ENCODE data around the gene TMPRSS7.
"Not testable (repeated sequence)": the region's sequence is repeated elsewhere in the genome, so short reads cannot be mapped to it uniquely, and the experiment has no call there.

TMPRSS7 gene

DNA sequence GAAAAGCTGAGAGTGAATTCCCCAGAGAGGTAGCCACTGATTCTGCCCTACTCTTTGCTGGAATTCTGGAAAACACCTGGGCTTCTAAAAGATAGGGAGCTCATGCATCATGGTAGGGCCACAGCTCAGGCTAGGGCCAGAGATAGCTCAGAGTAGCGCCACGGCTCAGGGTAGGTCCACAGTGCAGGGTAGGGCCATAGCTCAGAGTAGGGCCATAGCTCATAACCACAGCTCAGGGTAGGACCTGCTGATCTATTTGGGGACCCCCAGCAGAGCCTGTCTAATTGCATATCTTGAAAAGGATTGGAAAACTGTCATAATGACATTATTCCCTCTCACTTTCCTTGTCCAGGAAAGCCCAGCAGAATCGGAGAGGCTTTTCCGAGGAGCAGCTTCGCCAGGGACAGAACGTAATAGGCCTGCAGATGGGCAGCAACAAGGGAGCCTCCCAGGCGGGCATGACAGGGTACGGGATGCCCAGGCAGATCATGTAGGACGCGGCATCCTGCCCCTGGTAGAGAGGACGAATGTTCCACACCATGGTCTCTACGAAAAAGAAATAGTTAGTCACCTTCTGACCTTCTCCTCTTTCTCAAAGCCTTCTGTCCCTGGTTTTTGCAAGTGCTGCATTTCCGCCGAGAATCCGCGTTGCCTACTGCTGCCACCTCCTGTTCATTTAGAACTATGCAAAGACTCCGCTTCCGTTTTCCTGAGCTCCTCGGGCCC is 21.3 kb upstream of the TMPRSS7 start:
- DNase-seq (ENCODE audit: low read depth in 2 of 2), result peak; percentile 18 to 20

DNA sequence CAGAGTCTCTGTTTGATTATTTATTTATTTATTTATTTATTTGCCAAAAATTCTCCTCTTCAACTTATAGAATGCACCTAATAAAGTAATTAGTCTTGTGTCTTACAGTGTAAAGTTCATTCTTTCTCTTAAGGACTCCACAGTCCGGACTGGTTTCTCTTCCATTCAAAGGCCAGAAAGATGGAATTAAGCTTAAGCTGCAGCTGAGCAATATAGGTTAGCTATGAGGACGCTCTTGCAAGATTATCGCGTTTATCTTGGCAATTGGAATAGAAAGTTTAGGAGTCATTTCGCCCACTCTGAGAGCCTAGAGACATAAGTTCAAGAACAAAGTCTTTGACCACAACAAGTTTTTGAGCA is 20.8 kb upstream of the TMPRSS7 start:
- DNase-seq (ENCODE audit: low read depth in 2 of 2), result no peak

DNA sequence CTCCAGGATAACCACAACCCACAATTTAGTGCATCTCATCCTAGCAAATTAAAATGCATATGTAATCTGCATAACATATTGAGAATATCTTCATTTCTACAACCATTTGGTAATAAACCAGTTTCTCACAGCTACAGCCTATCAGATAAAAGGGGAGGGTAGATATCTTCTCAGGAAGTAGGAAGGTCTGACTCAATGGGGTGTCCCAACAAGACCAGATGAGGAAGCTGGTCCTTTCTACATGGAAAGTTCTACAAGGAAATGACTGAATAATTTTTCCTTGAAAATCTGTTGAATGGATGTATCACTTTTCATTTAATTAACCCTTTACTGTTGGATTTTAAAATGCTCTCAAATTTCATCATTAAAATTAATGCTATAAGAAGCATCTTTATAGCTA is 17.4 kb upstream of the TMPRSS7 start:
- no peak for DNase-seq (ENCODE audit: low read depth in 2 of 2)

DNA sequence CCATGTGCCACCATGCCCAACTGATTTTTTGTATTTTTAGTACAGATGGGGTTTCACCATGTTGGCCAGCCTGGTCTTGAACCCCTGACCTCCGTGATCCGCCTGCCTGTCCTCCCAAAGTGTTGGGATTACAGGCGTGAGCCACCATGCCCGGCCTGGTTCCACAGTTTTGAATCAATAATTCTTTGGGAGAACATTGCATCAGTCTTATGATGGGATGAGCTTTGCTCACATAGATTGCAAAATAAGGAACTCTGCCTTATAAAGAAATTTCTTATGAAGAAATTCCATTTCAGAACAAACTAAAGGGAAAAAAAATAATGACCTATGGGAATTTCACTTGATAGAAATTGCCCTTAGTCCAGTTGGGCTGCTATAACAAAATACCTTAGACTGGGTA is 15.8 kb upstream of the TMPRSS7 start:
- DNase-seq (ENCODE audit: low read depth in 2 of 2), result no peak

DNA sequence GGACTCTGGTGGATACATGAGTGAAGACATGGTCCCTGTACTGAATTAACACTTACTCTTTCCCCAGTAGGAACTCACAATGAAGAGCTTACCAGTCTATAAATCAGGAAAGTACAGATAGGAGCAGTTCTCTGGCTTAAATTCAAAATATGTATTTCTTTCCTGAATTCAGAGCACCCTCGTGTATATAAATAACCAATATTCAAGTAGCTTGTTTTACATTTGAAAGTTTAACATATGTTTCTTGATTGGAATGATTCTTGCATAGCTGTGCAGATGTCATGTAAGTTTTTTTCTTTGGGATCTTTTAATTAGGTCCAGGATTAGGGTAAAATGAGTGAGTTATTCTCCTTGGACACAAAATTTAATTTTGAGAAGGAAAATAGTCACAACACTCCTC is 14.8 kb upstream of the TMPRSS7 start:
- no peak for DNase-seq (ENCODE audit: low read depth in 2 of 2)

DNA sequence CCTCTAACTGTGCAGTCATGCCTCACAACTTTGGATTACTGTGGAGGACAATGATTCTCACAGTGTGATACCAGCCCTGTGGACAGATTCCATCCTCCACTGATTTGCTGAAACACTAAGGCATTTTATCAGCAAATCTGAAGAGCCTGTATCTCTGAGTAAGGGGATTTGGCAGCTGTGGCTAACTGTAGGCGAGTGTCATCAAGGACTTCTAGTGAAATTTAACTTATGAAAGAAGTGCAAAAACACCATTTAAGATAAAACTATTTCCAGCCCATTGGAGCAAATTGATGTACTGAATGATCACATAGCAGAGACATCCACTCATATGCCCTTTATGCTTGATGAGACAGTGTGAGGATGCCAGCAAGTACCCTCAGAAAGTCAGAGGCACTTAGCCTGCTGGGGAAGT is 13.9 kb upstream of the TMPRSS7 start:
- DNase-seq (ENCODE audit: low read depth in 2 of 2), result no peak

DNA sequence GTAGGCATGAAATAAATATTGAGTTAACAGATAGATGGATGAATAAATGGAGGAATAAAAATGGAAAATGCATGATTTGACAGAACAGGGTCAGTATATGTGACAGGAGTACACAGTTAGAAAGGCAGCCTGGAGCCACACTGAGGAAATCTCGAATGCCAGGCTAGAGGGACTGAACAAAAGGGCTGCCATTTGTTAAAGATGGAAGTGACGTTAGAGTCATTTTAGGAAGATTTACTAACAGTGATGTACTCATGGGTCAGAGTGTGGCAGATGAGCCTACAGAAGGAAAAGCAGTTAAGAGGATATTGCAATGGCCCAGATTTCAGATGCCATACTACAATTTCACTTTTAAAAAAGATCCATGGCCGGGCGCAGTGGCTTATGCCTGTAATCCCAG is 7.4 kb upstream of the TMPRSS7 start:
- DNase-seq (ENCODE audit: low read depth in 2 of 2), result no peak

DNA sequence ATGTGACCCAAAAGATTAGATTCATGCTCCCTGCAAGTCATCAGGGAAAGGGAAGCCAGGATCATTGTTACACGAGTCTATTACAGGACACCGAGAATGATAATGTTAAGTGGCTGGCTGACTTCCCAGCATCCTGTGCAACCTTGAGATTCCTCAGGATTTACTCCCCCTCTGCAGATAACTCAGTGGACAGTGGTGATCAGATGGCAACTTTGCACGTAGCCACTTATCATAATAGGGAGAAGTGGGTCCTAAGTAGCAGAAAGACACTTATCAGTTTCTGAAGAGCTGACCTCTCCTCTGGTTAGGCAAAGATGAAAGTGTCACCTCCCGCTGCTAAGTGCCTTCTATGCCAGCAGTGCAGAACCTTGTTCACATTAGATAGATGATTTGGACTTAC is 6.7 kb upstream of the TMPRSS7 start:
- DNase-seq (ENCODE audit: low read depth in 2 of 2), result no peak

DNA sequence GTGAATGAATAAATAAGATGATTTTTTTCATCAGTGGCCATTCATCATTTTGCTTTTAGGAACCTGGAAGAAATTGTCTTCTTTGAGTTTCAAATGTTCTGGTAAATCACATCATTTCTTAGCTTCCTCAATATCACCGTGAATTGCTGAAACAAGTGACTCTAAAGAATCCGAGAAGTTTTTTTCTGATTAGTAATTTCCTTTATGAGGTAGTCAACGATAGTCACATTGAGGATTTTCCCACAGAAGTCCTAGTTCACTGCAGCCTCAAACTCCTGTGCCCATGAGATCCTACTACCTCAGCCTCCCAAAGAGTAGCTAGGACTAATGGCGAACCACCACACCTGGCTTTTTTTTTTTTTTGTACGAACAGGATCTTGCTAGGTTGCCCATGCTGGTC is 3.6 kb upstream of the TMPRSS7 start:
- DNase-seq (ENCODE audit: low read depth in 2 of 2), result no peak

DNA sequence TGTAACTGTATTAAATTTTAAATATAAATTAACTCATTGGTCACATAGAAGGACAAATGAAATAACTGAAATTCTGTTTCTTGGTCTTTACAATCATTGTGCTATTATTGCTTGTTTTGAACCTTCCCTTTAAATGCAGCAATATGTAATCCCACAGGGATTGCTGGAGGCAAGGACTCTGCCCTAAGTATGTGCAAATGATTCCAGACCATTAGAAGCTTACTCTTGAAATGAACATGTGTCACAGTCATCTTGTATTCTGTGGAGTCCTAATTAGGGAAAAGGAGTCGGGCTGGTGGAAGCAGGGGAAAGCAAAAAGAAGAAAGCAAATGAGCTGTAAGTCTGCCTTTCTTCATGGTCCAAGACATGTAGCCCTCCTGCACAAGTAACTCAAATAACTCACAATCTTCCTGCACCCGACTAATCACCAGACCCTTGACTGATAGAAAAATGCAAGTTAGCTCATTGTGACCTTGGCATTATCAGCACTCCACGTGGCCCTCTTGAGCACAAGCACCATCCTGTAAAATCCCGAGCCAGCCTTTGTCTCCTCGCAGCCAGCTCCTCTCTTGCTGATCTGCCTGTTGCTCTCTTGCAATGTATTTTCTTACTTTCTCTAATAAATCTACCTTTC is 2.3 kb upstream of the TMPRSS7 start:
- no peak for DNase-seq (ENCODE audit: low read depth in 2 of 2)

DNA sequence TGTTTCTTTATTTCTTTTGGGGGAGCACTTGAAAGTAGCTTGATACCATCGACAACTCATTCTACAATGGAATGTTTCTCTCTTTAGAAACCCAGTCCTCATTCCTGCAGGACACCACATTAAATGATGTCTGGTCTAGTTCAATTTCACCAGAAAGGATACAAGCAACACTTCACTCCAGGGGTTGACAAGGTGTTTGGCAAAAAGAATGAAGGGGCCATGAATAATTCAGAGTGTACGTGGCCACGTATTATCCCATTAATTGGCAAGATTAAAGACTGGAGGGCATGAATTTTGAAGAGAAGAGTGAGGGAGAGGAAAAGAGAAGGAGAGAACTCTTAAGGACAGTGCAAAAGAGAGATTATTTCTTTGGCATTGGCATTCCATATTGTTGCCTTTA is 705 bp downstream of the TMPRSS7 start:
- no peak for DNase-seq (ENCODE audit: low read depth in 2 of 2)

DNA sequence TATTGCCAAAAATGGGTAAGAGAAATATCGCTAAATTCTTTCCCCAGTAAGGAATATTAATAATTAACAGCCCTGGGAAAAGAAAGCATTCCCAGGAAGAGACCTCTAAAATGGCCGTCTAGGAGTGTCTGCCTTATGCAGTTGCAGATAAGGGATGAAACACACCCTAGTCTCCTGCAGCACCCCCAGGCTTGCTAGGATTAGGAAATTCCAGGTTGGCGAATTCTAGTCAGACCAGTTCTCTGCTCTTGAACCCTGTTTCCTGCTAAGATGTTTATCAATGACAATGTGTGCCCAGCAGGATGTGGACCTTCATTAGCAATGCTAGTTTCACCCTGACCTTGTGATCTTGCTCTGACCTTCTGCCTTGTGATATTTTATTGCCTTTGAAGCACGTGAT is 2.7 kb downstream of the TMPRSS7 start:
- not testable (repeated sequence) for DNase-seq (ENCODE audit: low read depth in 2 of 2)

DNA sequence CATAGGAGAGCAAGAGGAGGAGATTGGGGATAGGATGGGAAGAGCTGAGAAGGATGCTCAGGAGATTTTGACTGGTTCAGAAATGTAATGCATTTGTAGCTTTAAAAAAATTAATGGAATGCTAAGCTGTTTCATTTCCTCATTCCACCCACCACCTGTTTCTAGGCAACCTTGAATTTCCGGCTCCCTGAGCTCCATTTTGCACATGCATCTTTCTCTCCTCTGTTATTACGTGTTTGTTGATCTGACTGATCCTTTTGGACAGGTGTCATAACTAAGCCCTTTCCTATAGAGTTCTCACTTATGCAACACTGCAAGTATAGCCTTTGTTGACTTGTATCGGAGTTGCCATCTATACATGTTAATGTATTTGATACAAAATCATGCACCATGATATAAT is 4.3 kb downstream of the TMPRSS7 start:
- no peak for DNase-seq (ENCODE audit: low read depth in 2 of 2)

DNA sequence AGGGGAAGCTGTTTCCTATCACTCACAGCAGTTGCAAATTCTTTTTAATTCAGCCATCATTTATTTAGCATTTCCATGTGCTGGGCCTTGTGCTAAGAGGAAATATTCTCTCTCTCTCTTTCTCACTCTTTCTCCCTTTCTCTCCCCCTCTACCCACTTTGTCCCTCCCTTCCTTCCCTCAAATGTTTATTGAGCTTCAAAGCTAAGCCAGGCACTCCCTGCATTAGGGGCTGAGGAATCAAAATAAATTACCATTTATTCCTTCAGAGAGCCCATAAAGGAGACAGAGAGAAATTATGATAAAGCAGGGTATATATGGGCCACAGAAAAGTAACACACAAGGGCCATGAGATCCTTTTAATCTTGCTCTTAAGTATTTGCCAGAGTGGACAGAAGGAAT is 6.8 kb downstream of the TMPRSS7 start:
- no peak for DNase-seq (ENCODE audit: low read depth in 2 of 2)

DNA sequence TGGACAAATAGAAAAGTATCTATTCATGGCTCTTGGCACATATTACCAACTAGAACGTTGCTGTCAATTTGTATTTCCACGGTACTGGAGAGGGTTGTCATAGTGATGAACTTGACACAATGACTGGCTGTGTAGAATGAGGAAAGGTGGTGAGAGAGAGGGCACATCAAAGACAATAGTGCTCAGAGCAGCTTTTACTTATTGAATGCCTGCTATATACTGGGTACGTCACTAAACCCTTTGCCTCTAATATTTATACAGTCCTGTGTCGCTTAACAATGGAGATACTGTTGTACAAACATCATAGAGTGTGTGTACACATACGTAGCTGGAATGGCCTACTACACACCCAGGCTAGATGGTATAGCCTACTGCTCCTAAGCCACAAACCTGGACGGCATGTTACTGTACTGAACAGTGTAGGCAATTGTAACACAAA is 8.3 kb downstream of the TMPRSS7 start:
- DNase-seq (ENCODE audit: low read depth in 2 of 2), result no peak

DNA sequence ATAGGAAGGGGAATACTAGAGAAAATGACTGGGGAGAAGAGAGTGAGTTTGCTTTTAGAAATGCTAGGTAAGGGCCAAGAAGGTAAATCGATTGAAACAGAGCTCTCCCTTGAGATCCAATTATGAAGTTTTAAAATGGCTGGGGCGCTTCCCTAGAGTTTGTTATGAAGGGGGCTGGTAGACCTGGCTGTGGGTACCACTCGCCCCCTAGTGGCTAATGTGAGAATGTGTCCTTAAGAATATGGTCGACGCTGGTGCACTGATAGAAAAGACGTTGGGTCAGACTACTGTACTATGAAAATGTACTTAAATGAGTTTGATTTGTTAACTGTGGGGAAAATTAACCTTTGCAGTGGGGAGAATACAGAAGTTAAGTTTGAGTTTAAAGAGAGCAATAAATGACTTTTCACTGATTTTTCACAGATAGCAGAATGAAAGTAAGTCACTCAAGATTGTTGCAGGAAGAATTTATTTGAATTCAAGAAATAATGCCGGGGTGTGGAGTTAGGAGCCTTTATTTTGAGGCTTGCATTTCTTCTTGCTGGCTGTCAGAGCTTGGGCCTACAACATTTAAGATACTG is 9.2 kb downstream of the TMPRSS7 start:
- peak; percentile 1 to 4 for DNase-seq (ENCODE audit: low read depth in 2 of 2)

DNA sequence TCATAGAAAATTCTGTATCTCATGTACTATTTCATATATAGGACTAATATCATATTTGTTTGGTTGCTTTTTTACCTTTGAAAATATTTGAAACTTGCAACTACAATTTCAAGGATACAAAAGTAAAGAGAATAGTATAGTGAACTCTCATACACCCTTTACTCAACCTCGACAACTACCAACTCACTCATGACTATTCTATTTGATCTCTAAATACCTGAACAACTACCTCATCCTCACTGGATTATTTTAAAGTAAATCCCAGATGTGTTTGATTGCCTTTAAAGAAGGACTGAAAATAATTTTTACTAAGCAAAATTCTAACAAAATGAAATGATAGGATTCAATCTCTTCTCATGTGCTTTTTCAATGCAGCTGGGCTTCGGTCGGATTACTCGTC is 12.1 kb downstream of the TMPRSS7 start:
- no peak for DNase-seq (ENCODE audit: low read depth in 2 of 2)

DNA sequence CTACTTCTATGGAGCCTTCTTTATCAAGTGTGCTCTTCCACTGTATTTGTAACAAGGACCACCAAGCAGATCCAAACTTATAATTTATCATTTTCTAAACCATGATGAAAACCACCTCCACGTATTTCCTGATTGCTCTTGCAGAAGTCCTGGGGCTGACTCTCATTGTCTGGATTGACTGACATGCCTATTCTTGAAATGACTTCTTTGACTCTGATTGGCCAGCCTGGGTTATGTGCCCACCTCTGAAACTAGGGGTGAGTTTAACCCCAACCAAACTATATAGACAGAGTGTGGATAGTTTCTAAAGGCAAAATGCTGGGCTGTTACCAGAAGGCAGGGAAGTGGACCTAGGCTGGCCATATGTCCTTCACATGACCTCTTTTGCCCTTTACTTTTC is 12.7 kb downstream of the TMPRSS7 start:
- no peak for DNase-seq (ENCODE audit: low read depth in 2 of 2)

DNA sequence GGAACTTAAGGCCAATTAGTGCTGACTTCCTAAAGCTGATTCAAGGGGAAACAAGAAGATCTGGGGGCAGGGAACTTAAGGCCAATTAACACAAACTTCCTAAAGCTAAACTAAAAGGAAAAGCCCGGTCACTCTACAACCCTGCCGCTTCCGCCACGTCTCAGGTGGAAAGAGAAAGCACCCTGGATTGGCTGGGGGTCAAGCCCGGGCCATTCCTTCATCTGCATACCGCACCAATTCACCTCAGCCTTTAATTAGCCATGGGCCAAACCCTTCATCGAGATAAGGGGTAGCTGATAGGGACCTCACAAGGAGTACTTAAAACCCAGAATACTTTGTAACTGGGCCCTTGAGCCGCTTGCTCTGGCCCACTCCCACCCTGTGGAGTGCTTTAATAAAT is 14.4 kb downstream of the TMPRSS7 start:
- no peak for DNase-seq (ENCODE audit: low read depth in 2 of 2)

DNA sequence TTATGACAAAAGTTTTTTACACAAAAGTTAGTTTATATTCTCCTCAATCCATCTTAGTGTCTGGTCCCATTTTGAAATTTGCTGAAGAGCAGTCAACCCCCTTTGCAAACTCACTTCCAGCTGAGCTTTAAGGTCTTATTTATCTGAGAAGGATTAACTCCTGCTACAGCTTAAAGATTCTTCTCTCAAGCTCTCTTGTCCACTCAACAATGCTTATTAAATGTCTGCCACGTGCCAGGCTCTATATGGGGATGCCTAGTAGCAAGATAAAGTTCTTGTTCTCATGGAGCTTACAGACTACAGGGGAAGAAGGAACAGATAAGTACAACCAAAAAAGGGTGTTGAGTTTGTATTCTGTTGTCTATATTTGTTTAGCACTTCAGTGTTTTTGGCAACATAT is 18.7 kb downstream of the TMPRSS7 start:
- no peak for DNase-seq (ENCODE audit: low read depth in 2 of 2)

DNA sequence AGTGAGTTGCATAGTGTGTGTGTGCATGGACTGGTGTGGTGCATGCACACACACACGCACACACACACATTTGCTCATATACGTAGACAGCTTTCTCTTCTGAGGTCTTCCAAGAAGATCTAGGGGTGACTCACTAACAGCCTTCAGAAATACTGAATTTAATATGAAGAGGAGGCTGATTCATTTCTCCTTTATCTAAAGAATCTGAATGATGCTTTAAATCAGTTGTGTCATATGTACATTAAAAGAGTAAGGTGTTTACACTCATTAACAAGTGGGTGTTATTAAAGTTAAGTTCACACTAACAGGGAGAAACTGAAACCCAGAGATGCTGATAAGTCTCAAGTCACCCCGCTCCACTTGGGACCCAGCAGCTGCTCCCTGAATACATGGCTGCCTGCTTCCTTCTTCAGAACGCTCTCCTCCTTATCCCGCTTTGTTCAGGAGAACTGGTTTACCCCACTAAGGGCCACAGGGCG is 22.0 kb downstream of the TMPRSS7 start:
- no peak for DNase-seq (ENCODE audit: low read depth in 2 of 2)

DNA sequence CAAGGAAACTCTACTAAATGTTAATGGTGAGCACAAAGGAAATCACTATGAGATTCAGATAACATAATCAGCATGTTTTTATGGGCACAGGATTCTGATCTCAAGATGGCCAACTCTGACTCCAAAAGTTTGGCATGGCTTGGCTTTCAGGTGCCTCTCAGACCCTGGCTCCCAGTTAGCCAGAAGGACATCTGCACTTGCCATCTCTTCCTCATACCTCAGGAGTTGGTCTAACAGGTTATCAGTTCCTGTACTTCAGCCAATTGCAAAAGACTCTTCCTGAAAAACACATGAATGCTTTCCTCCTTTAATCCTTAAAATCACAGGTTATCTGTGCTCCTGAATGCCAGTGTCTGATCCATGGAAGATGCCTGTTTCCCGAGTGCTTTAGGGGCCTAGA is 25.0 kb downstream of the TMPRSS7 start:
- no peak for DNase-seq (ENCODE audit: low read depth in 2 of 2)

DNA sequence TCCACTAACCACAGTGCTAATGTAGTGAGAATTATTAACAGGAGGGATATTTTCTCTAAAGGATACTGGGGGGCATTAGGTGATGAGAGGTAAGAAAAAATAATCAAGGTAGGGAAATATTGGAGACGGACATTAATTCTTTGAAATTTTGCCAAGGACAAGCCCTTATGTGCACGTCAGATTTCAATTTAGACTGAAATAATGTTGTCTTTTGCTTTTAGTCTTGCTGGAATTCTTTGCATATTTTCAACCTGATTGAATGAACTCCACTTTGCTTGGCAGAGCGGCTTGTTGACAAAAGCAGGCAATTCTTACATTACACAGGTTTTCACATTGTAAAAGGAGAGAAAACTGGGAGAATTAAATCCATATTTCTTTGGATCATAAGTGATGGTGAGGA is 26.6 kb downstream of the TMPRSS7 start:
- no peak for DNase-seq (ENCODE audit: low read depth in 2 of 2)

All from stimulated activated CD8-positive, alpha-beta memory T cell treated with anti-CD3 and anti-CD28 coated beads, Interleukin-7, amount 100 ng/mL, for 1 hour (primary cell).